GM10266 (cell line): ENCODE results near the gene CCDC121.
"Not testable (repeated sequence)": the region's sequence is repeated elsewhere in the genome, so short reads cannot be mapped to it uniquely, and the experiment has no call there.

Experiments used
- DNase-seq: peaks from one replicate; pipeline ENCODE4 v3.0.0; 2012; ENCODE audit errors: extremely low spot score
- CTCF ChIP-seq: IDR thresholded peaks from 2 replicates; pipeline ENCODE4 v1.5.1; 2012; ENCODE audit warnings: mild to moderate bottlenecking, low read depth; ENCODE audit not compliant: control insufficient read depth, insufficient read depth; ENCODE audit errors: missing control alignments

Gene CCDC121

DNA sequence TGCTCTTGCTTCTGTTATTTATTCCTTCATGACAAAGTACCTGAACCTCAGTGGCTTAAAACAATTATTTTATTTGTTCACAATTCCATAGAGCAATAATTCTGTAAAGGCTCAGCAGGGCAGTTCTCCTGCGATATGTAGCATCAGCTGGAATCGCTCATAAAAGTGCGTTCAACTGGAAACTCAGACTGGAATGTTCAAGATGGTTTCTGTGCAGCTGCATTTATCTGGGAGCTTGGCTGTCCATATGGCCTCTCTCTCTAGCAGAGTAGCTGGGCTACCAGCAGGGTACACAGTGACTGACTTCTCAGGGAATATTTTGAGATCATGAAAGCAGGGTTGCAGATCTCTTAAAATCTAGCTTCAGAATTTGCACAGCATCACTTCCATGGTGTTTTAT is 13.5 kb downstream of the CCDC121 start:
- no peak for DNase-seq
- TF ChIP-seq CTCF: no peak

DNA sequence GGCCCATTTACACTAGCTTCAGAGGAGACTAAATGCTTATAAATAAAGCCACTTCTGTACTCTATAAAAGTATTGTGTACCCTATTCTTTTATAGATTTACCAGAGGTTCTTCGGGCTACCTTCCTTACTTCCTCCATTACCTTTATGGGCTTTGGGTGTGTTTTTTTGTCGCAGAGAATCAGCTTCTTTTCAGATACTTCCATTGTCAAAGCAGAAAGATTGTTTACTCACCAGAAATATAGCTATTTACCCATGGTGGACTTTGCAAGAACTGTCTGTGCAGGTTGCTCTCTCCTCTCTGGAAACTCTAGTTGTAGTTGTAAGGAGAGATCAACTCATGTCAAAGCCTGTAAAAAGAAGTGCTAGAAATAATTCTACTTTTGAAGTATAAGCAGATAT is 14.8 kb downstream of the CCDC121 start:
- TF ChIP-seq CTCF: no peak
- DNase-seq: no peak

GRCh38 chr2:27606611-27607010 is 22.2 kb downstream of the CCDC121 start:
- no peak for DNase-seq

DNA sequence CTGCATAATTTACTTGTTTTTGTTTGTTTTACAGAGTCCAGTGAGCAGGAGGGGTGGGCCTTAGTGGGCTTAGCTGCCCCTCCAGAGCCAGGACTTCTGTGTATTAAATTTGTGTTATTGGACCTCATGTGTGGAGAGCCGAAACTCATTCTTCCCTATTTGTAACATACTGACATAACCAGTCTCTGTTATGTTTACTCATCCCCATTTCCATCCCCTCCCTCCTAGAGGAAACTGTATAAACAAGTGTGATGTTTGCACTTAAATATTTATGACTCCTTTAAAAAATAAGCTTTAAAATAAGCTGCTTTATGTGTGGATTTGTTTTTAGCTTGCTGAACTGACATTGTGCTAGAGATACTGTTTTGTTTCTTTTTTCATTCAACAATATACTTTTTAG is 32.2 kb downstream of the CCDC121 start:
- DNase-seq: no peak

More at GRCh38 chr2:27606611-27607010, 22.2 kb downstream of the CCDC121 start:
- no peak for TF ChIP-seq CTCF

GRCh38 chr2:27595412-27595811 is 33.4 kb downstream of the CCDC121 start:
- DNase-seq: not testable (repeated sequence)

More for the DNA sequence above, 32.2 kb downstream of the CCDC121 start:
- no peak for TF ChIP-seq CTCF

- not testable (repeated sequence) for DNase-seq
Observed at GRCh38 chr2:27594020-27594703, 34.6 kb downstream of the CCDC121 start.

DNA sequence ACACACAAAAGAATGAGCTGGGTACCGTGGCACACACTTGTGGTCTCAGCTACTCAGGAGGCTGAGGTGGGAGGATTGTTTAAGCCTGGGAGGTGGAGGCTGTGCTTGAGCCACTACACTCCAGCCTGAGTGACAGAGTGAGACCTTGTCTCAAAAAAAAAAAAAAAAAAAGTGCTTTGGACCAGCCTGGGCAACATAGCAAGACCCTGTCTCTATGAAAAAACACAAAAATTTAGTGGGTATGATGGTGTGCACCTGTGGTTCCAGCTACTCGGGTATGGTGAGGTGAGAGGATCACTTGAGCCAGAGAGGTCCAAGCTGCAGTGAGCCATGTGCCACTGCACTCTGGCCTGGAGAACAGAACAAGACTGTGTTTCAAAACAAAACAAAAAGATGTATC is 35.6 kb downstream of the CCDC121 start:
- TF ChIP-seq CTCF: no peak
- no peak for DNase-seq

GRCh38 chr2:27591745-27592144 is 37.1 kb downstream of the CCDC121 start:
- TF ChIP-seq CTCF: no peak
- DNase-seq: no peak
